ENCODE measurements around the gene MYO10. TPM values are rescaled to one million over a fixed set of nuclear protein-coding genes. Genes with fewer than 3 reads are reported as not detected.
A peak's percentile ranks its signal among the peaks of the same experiment; 100 is the strongest.

MYO10 gene
- total and polyA plus RNA-seq, 2 experiments from 2014 or later, result 119 to 276 TPM

GRCh38 chr5:16983022-16983639 is 47.0 kb upstream of the MYO10 start (continued):
- TF ChIP-seq ZNF462 (CRISPR knock-in tag; IDR thresholded peaks at IDR 0.05) (no peak), POLR2AphosphoS5 (IDR thresholded peaks at IDR 0.05; ENCODE audit: low read depth) (no peak)

DNA sequence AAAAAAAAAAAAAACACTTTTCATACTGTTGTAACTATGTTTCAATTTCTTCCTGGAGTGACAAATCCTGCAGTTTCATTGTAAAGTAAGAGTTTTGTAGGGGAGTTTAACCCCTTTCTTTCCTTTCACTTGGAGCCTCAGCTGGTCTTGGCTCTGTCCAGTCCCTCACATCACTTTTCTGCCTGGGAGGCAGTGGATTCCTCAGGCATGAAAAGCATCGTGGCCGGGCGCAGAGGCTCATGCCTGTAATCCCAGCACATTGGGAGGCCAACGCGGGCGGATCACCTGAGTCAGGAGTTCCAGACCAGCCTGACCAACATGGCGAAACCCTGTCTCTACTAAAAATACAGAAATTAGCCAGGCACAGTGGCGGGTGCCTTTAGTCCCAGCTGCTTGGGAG is 45.6 kb upstream of the MYO10 start:
- TF ChIP-seq STAT1 (IDR thresholded peaks at IDR 0.05; ENCODE audit: unreplicated experiment) (no peak), CREB1 (CRISPR knock-in tag; IDR thresholded peaks at IDR 0.05; ENCODE audit: low read depth) (no peak), ZNF462 (CRISPR knock-in tag; IDR thresholded peaks at IDR 0.05) (no peak), EZH2 (IDR thresholded peaks at IDR 0.05; ENCODE audit: low read depth, unreplicated experiment) (no peak)
- H3K27ac Mint-ChIP-seq, result no peak overlapping the region
- no peaks in the 10 kb centered on the region for H3K27me3 ChIP-seq (ENCODE audit: insufficient read depth)

More for the DNA sequence above, 45.6 kb upstream of the MYO10 start:
- Mint-ChIP-seq H3K4me1 (no peaks in the 10 kb centered on the region), H3K36me3 (ENCODE audit: low read depth) (no peaks in the 10 kb centered on the region), H3K4me3 (no peak overlapping the region), H3K9me3 (peaks cover 5% of the 10 kb centered on the region; the same call in 1 of the 3 replicates), H3K27me3 (ENCODE audit: insufficient read depth, low read depth, poor library complexity) (peaks cover 6% of the 10 kb centered on the region)
- H3K4me1 ChIP-seq (ENCODE audit: insufficient read depth), result no peaks in the 10 kb centered on the region
- no peak overlapping the region for H3K27ac ChIP-seq (ENCODE audit: low read depth)
- H3K9me2 ChIP-seq (ENCODE audit: insufficient read depth), result no peaks in the 10 kb centered on the region
- ATAC-seq (no peak), DNase-seq (ENCODE audit: low spot score) (no peak)
- no peaks in the 10 kb centered on the region for H3K79me2 ChIP-seq (replicated peaks; ENCODE audit: insufficient read depth)
- no peaks in the 10 kb centered on the region for H4K20me1 ChIP-seq (replicated peaks; ENCODE audit: insufficient read depth)
- no peak overlapping the region for H3K4me2 ChIP-seq
- no peaks in the 10 kb centered on the region for H3K36me3 ChIP-seq (ENCODE audit: insufficient read depth)
- H3F3A ChIP-seq (replicated peaks; ENCODE audit: low read depth), result no peaks in the 10 kb centered on the region
- peak overlapping the region; percentile 18; the same call in 1 of the 2 replicates for H2AFZ ChIP-seq
- no peak overlapping the region for H3K4me3 ChIP-seq

All from GM23338 (cell line).